Pancreas (tissue), 10 donors: ENCODE data around the gene GPR171. TPM values are rescaled to one million over a fixed set of nuclear protein-coding genes. Genes with fewer than 3 reads are reported as not detected.
A peak's percentile ranks its signal among the peaks of the same experiment; 100 is the strongest.
"Not testable (repeated sequence)": the region's sequence is repeated elsewhere in the genome, so short reads cannot be mapped to it uniquely, and the experiment has no call there.

Experiments
- ATAC-seq, 4 donors: fragments of 200-7000 bp; cut with Tn5 transposase; one replicate each; pipeline versions ENCODE4 v1.8.0 to v1.9.1; 2020; ENCODE audit warnings: mild to moderate bottlenecking in 4 of 4, moderate library complexity in 4 of 4
- DNase-seq, 6 donors: peaks; one replicate each; pipeline ENCODE4 v3.0.0-alpha.2; 2020
- FAIRE-seq: peaks from 2 replicates; lab custom pipeline; 2012; peaks lifted over from hg19 to GRCh38; lab: Jason Lieb, UNC
- H3K27ac ChIP-seq, 4 donors: fragments of 200-600 bp; sonication (generic); 1 replicate in 3 of 4; 2 replicates in 1 of 4; pipeline versions ENCODE4 v1.5.0 to v1.8.0; 2020
- H3K27me3 ChIP-seq, 4 donors: fragments of 200-600 bp; one replicate each; pipeline ENCODE4 v1.8.0; 2021
- H3K36me3 ChIP-seq, 3 donors: fragments of 200-600 bp; sonication (generic) in 1 of 3; one replicate each; pipeline versions ENCODE4 v1.5.0 to v1.8.0; 2020 to 2021
- H3K4me1 ChIP-seq, 3 donors: fragments of 200-600 bp; one replicate each; pipeline ENCODE4 v1.8.0; 2021
- H3K4me3 ChIP-seq, 4 donors: fragments of 200-600 bp; sonication (generic) in 2 of 4; one replicate each; pipeline versions ENCODE4 v1.5.0 to v1.8.0; 2020 to 2021
- H3K9me3 ChIP-seq, 4 donors: fragments of 200-600 bp; one replicate each; pipeline ENCODE4 v1.8.0; 2021
- CTCF ChIP-seq, 4 donors: fragments of 200-600 bp; sonication (generic) in 3 of 4; IDR thresholded peaks; one replicate each; pipeline versions ENCODE4 v1.5.0 to v1.8.0; 2021; ENCODE audit warnings: antibody characterized with exemption in 4 of 4
- WGBS, 2 donors: extraction: QIAGEN DNeasy Blood & Tissue Kit; methylation state at CpG; one replicate each; pipeline ENCODE4 v1.1.7; 2013; 5-methylcytosine and 5-hydroxymethylcytosine counted together
- intact Hi-C, 3 donors: fragments of 100-400 bp; cut with DNase I; formaldehyde crosslinking; loops; one replicate each; pipeline versions ENCODE4 v1.11.1 to v1.14.2; 2022
- polyA plus RNA-seq, 2 donors: library from polyadenylated mRNA; stranded (reverse); fragments of 200-250 nt; gene quantifications; one replicate each; pipeline ENCODE4 v1.2.3, GENCODE V29; 2013
- total RNA-seq, 6 donors: library from RNA; stranded (reverse); fragmentation: NEBNext Ultra II Directional in 4 of 6; extraction: Animal tissue kit (Norgen Biotek cat#: 25700) in 4 of 6; gene quantifications; one replicate each; pipeline versions ENCODE4 v1.2.1 to v1.2.4, GENCODE V29; 2021 to 2023
- donor health status: healthy with polysubstance abuse.
- donor health status: DM: no; HTN: no; CAD: no; lungs with moderate emphysema.
- donor health status: DM: no; HTN: no; CAD: no.
- donor health status: control.
- donor health status: control.
- donor health status: Bipolar disorder and iron deficiency.
- donor health status: DM: yes; HTN: yes; CAD: no.
- donor health status: DM: no; HTN: no; CAD: no.
- donor health status: DM: no; HTN: no; CAD: no.
- donor health status: DM: yes; HTN: yes; CAD: no.

Gene GPR171
- total and polyA plus RNA-seq, 8 donors, result 0.12 to 0.92 (median 0.19) TPM; not detected in 2

- 80 to 82% methylated on average over 6 of the region's 6 CpGs for WGBS, 2 donors
- DNase-seq (no peak), ATAC-seq (no peak), FAIRE-seq (no peak)
- no peak overlapping the region for H3K4me3 ChIP-seq
- no peaks in the 10 kb centered on the region for H3K36me3 ChIP-seq
- H3K27me3 ChIP-seq, result no peaks in the 10 kb centered on the region
- no peaks in the 10 kb centered on the region for H3K4me1 ChIP-seq
- no peak for TF ChIP-seq CTCF (IDR thresholded peaks at IDR 0.05)
- no peak overlapping the region for H3K27ac ChIP-seq
- no peaks in the 10 kb centered on the region for H3K9me3 ChIP-seq
- intact Hi-C loops, result no loop called here
Measured at GRCh38 chr3:151234825-151235224, 31.8 kb upstream of the GPR171 start.

GRCh38 chr3:151232991-151233390 lies 30.0 kb upstream of the GPR171 start:
- FAIRE-seq (no peak), DNase-seq (no peak), ATAC-seq (no peak)
- intact Hi-C loops, result no loop called here
- H3K27me3 ChIP-seq, result no peaks in the 10 kb centered on the region
- no peak overlapping the region for H3K4me3 ChIP-seq
- no peaks in the 10 kb centered on the region for H3K4me1 ChIP-seq
- no peaks in the 10 kb centered on the region for H3K9me3 ChIP-seq
- H3K27ac ChIP-seq, result no peak overlapping the region
- TF ChIP-seq CTCF (IDR thresholded peaks at IDR 0.05), result no peak
- H3K36me3 ChIP-seq, result no peaks in the 10 kb centered on the region
- WGBS, 2 donors, result 80 to 88% methylated on average over 4 of the region's 4 CpGs

GRCh38 chr3:151232403-151232802 lies 29.4 kb upstream of the GPR171 start:
- H3K4me3 ChIP-seq, DNase-seq, H3K4me1 ChIP-seq, H3K27me3 ChIP-seq, H3K36me3 ChIP-seq, intact Hi-C loops, H3K27ac ChIP-seq, ATAC-seq, H3K9me3 ChIP-seq, FAIRE-seq: not testable (repeated sequence)

GRCh38 chr3:151230646-151231045 lies 27.6 kb upstream of the GPR171 start:
- no peak for TF ChIP-seq CTCF (IDR thresholded peaks at IDR 0.05)
- Histone ChIP-seq H3K36me3 (no peaks in the 10 kb centered on the region), H3K9me3 (no peaks in the 10 kb centered on the region), H3K27me3 (no peaks in the 10 kb centered on the region), H3K4me3 (no peak overlapping the region), H3K4me1 (no peaks in the 10 kb centered on the region), H3K27ac (no peak overlapping the region)
- 48 to 63% methylated on average over 4 of the region's 4 CpGs for WGBS, 2 donors
- FAIRE-seq (no peak), DNase-seq (no peak), ATAC-seq (no peak)
- intact Hi-C loops, result loop anchor here in 1 of 3 donors (2.0 kb wide), 1 partner anchor 50 kb away; no protein-coding TSS in a partner anchor

- no peaks in the 10 kb centered on the region for H3K36me3 ChIP-seq
- intact Hi-C loops, result loop anchor here in 1 of 3 donors (10.0 kb wide), 1 partner anchor 56 kb away; no protein-coding TSS in a partner anchor
- FAIRE-seq (no peak), ATAC-seq (peak in 1 of 4 donors; percentile 28), DNase-seq (no peak)
- H3K27me3 ChIP-seq, result no peaks in the 10 kb centered on the region
- H3K4me1 ChIP-seq, result no peaks in the 10 kb centered on the region
- H3K4me3 ChIP-seq, result no peak overlapping the region
- WGBS, 2 donors, result 64 to 65% methylated on average over 1 of the region's 1 CpG
- TF ChIP-seq CTCF (IDR thresholded peaks at IDR 0.05), result no peak
- no peak overlapping the region for H3K27ac ChIP-seq
- H3K9me3 ChIP-seq, result no peaks in the 10 kb centered on the region
Measured at GRCh38 chr3:151228666-151229040, 25.6 kb upstream of the GPR171 start.
